Stomach smooth muscle (tissue), 2 donors: ENCODE results near the gene CLN3.
"Not testable (repeated sequence)": the region's sequence is repeated elsewhere in the genome, so short reads cannot be mapped to it uniquely, and the experiment has no call there.

ENCODE experiments used
- H3K27ac ChIP-seq: one replicate; pipeline ENCODE4 v1.7.0; 2013; ENCODE audit warnings: mild to moderate bottlenecking, low read length, inconsistent platforms
- H3K27me3 ChIP-seq, 2 donors: one replicate each; pipeline ENCODE4 v1.7.0; 2013; ENCODE audit warnings: low read length in 2 of 2; ENCODE audit not compliant: insufficient read depth in 2 of 2, control insufficient read depth in 1 of 2
- H3K36me3 ChIP-seq, 2 donors: one replicate each; pipeline ENCODE4 v1.7.0; 2013; ENCODE audit warnings: low read length in 2 of 2; ENCODE audit not compliant: control insufficient read depth in 2 of 2, insufficient read depth in 2 of 2
- H3K4me1 ChIP-seq: one replicate; pipeline ENCODE4 v1.7.0; 2013; ENCODE audit warnings: low read length; ENCODE audit not compliant: control insufficient read depth, insufficient read depth
- H3K4me3 ChIP-seq, 2 donors: one replicate each; pipeline ENCODE4 v1.7.0; 2013; ENCODE audit warnings: low read length in 2 of 2
- H3K9ac ChIP-seq, 2 donors: one replicate each; pipeline ENCODE4 v1.7.0; 2013; ENCODE audit warnings: low read length in 2 of 2, mild to moderate bottlenecking in 1 of 2
- H3K9me3 ChIP-seq, 2 donors: one replicate each; pipeline ENCODE4 v1.7.0; 2013; ENCODE audit warnings: low read length in 2 of 2; ENCODE audit not compliant: control insufficient read depth in 2 of 2
- donor health status: healthy.
- donor health status: Pancreatic carcinoma.

Gene CLN3

DNA sequence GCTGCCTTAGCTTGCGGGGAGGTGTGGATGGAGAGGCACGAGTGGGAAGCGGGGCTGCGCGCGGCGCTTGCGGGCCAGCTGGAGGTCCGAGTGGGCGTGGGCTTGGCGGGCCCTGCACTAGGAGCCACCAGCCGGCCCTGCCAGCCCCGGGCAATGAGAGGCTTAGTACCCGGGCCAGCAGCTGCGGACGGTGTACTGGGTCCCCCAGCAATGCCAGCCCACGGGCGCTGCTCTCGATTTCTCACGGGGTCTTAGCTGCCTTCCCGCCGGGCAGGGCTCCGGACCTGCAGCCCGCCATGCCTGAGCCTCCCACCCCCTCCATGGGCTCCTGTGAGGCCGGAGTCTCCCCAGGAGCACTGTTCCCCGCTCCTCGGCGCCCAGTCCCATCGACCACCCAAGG, 56.5 kb downstream of the CLN3 start:
- H3K27me3 ChIP-seq, H3K27ac ChIP-seq, H3K4me1 ChIP-seq: not testable (repeated sequence)

More for the DNA sequence above, 56.5 kb downstream of the CLN3 start:
- not testable (repeated sequence) for H3K9ac ChIP-seq, H3K9me3 ChIP-seq, H3K4me3 ChIP-seq, H3K36me3 ChIP-seq
